Brain pericyte (primary cell): ENCODE measurements around the gene ZNF687.

Experiments
- DNase-seq: peaks from one replicate; pipeline ENCODE4 v3.0.0-alpha.2; 2012; ENCODE audit warnings: low read depth, low spot score

Gene ZNF687

DNA sequence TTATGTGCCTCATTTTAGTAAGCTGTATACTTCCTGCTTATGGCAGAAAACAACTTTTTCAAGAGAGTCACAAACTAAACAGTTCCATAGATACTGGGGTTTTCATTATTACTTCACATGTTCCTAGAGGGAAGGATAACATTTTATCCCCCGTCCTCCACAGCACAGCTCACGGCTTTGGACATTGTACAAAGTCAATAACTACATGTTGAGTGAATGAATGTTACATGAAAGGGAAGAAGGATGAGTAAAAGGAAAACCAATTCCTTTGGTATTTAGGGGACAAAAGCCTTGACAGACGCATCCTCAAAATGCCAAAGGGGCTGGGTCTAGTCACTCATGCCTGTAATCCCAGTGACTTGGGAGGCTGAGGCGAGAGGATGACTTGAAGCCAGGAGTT lies 30.3 kb downstream of the ZNF687 start:
- no peak for DNase-seq

DNA sequence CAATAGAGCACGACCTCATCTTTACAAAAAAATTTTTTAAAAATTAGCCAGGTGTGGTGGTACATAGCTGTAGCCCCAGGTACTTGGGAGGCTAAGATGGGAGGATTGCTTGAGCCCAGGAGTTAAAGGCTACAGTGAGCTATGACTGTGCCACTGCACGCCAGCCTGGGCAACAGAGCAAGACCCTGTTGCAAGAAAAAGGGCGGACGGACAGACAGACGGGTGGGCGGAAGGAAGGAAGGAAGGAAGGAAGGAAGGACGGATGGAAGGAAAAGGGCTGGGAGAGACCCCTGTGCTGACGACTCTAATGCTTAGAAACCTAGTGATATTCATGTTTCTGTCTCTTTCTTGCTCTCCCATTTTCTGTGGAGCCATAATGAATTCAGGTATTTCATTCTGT lies 30.7 kb downstream of the ZNF687 start:
- no peak for DNase-seq

DNA sequence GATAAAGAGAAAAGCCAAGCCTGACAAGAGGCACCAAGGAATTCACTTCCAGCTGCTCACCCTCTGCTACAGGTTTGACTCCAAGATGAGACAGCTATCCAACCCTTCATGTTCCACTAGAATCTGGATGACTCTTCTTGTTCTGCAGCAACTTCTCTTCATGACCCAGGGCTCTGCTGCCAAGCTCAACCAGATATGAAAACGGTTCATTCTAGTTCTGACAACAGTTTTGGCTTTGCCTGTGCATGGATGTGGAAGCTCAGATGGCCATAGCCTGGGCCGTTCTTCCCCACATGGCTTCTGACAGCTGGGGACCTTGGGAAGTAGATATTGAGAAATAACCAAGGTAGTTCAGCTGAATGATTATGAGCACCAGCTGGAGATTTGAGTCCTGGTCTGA lies 31.4 kb downstream of the ZNF687 start:
- DNase-seq, result no peak

DNA sequence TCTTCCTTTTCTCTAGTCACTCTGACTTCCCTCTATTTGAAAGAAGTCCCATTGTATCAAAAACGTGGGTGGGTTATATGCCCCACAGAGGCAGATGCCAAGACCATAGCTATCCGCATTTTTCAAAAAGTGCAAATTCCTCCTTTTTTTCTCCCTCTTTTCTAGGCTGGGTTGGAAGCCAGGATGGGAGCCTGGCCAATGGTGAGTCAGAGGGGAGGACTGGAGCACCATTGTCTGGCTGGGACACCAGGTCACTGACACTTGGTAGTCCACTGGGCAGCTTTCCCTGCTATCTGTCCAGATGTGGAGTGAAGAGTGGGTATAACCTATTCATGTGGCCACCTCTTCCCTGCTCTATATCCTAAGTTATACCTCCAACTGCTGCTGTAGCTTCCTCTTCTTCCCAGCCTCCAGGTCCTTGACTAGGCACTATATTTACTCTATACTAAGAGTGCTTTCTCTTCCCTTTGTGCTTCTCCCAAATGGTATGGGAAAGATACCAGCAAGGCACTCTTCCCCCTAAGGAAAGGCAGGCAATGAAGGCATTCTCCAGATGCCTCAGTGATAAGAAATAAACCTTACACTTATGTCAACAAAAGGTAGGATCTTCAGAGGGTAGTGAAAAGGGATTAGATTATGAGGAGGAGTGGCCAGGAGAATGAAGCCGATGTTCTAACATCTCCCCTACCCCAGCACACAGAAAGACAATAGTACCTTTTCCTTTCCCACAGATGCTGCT lies 32.2 kb downstream of the ZNF687 start:
- DNase-seq, result no peak

DNA sequence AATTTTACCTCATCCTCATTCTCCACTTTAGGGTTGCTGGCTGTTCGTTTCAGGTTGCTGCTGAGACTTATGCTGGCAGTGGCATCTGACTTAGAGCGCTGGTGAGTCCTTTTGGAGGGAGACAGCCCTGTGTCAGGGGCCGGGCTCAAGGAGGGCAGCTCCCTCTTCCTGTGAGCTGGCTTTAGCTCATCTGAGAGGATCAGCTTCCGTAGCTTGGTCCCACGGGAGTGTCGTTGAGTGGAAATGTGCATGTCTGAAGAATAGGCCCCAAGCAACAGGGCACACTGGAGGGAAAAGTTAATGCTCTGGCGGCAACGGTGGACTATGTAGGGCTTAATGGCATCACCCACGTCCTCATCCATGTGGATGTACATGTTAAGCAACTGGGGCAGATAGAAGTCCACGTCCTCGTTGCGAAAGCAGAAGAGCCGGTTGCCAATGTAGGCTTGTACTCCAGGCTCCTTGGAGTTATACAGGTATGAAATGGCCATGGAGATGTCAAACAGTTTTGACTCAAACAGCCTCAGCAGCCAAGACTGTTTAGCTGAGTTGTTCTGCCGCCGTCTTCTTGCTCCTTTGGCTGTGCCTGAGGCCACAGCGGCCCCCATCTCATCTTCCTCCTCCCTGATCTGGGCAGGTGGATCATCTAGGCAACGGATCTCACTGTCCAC lies 33.6 kb downstream of the ZNF687 start:
- no peak for DNase-seq

DNA sequence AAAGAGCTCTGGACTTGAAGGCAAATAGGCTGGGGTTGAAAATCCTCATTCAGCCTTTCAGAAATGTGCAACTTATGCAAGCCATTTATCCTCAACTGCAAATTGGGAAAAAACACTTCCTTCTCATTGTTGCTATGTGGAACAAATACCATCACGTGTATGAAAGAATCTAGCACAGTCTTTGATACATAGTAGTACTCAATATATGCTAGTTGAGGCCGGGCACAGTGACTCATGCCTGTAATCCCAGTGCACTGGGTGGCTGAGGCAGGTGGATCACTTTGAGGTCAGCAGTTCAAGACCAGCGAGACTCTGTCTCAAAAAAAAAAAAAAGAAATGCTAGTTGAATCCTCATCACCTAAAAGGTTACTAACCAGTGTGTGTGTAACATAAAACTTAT lies 36.9 kb downstream of the ZNF687 start:
- DNase-seq, result no peak

DNA sequence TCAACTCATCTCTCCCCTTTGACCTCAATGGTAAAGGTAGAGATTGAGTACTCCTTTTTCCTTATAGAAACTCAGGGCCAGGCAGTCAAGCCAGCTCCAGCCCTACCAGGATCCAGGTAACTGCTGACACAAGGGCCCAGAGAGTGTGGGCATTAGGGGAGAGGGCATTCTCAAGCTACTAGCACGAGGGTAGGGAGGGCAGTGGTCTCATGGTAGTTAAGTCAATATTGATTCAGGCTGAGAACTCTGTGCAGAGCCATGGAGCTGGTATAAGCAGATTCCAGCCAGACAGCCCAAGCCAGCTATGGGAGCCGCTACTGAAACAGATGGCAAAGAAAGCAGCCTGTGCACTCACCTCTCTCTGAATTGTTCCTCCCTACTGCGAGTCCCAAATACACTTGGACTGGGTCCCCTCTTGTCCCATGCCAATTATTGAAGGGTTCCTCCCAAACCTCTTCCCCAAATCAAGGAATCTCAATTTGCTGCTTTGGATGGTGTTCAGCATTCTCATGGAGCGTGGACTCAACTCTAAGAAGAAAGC lies 42.4 kb downstream of the ZNF687 start:
- DNase-seq, result no peak

DNA sequence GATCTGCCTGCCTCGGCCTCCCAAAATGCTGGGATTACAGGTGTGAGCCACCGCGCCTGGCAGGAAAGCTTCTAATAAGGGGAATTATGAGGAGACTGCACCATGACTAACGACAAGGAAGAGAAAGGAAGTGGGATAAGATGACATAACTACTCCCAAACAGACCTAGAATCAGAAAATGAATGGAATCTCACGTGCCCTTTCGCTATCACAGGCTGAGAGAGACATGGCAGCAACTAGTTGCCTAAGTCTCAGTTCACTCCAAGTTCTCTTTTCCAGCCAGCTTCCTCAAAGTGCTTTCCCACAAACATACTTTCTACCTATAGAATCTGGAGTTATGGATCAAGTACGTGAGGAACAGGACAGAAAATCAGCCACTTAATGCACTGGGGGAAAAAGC lies 43.1 kb downstream of the ZNF687 start:
- no peak for DNase-seq

DNA sequence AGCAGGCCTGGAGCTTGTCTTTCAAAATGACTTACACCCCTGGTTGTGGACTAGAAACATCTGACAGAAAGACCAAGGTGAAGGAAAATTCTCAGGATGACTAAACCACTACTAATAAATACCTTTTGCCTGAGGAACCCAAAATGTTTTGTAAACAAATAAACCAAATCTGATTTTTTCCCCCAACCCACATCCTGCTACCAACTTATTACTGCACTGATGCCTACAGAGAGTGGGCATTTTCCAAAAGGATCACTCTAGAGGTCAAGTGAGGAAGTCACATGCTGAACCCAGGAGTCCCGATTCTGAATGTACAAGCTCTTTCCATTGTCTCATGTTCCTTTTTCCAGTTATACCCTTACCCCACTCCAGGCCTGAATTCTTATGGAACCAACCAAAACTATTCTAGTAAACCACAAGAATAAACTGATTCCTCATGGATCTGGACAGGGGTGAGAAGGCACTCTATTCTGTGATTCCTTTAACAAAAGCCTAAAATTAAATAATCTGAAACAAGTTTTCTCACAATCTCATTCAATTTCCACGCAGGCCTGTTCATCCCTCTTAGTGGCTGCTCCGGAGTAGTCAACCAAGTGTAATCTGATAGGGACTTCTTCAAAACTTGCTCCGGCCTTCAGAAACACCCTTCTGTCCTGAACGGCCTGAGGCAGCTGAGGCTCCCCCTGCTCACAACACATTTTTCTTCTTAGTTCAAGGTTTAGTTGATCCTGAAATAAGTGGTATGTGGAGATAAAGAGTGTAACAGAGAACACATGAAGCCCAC lies 43.7 kb downstream of the ZNF687 start:
- no peak for DNase-seq

DNA sequence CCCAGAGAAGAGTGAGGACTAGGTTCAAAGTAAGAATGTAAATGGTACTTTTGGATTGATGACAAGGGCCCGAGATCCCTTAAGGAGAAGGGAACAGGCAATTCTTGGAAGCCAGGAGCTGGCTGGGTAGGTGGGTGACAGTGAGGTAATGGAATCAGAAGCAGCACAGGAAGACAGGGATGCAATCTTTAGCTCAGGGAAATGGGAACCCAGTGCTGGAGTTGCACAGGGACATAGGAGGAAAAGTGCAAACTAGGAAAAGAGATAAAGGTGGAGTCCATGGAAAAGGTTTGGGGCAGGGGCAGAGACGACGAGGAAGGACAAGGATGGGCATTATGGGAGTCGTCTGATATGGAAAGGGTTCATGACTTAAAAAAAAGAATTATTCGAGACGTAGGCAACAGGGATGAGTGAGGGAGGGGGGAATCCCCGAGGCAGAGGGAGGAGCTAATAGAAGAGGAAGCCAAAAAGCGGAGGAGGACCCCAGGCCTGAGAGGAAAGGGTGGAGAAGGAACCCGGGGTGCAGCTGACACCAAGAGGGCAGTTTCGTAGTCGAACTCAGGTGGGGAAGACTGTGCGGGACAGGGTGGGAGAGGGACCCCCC lies 44.6 kb downstream of the ZNF687 start:
- no peak for DNase-seq

DNA sequence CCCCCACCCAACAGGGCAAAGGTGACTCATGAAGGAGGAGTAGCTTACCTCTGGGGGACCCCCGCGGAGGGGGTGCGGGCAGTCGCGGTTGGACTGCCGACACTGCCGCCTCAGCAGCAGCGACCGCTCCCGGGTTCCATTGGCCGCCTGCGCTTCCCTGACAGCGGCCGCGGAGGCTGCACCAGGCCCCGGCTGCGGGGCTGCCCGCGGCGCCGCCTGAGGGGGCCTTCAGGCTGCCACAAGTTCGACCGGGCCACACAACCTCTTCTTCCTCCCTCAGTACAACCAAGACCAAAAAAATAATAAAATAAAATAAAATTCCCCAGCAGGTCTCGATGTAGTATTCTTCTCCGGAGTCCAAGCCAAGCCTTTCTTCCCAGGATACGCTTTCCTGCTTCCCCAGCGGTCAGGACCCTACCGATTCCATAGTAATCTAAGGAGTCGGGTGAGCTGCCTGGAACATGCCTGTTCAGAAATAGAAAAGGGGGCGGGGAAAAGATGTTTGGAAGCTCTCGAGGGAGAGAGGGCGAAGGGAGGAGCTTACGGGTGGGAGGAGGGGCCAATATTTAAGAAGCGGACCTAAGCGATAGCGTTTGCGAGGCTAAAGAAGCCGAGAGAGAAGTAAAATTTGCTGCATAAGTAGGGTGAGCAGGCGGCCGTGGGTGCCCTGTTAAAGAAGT lies 45.3 kb downstream of the ZNF687 start, which contains the start of gene PI4KB:
TSS of gene PI4KB (minus strand) at position 194 of the 680 bp plus-strand sequence. CDS start 10,935 bp downstream, outside the sequence.
- DNase-seq, result peak; percentile 92

DNA sequence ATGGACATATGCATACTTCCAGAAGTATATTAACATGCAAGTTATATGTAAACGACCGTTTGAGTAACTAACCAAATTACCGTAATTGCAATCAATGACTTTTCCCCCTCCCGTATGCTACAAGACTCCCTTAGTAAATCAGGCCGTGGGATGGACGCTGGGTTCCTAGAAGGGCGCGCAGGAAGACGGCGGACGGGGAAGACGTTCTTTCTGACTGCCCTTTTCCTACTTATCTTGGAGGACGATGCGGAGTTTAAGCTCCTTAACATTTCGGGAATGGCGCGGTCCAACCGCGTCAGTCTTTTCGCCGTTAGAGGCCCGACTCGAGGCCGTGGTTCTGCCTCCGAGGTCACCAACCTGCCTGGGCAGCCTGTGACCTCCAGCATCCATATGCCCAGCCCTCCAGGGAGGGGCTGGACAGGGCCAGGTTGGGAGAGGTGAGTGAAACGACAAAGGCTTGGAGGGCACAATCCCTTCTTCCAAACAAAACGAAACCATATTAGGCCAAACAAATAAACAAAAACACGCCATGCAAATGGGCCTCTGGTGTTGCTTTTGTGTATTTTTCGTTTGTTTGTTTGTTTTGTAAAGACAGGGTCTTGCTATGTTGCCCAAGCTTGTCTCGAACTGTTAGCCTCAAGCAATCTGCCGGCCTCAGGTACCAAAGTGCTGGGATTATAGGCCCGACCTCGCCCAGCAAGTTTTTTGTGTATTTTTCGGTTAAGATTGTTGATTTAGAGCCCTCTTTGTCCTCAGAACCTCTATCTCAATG lies 46.0 kb downstream of the ZNF687 start:
- no peak for DNase-seq

DNA sequence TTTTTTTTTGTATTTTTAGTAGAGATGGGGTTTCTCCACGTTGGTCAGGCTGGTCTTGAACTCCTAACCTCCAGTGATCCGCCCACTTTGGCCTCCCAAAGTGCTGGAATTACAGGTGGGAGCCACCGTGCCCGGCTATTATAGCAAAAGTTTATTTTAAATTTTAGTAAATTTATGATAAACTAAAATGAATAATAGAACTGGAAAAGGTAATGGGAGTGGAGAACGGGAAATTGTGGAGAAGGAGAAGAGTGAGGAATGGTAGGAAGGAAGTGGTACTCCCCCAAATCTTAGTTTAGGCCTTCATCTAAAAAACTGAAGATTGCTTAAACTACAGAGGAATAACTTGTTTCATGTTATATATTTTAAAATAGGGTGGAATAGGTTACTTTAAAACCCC lies 52.7 kb downstream of the ZNF687 start:
- DNase-seq, result no peak

DNA sequence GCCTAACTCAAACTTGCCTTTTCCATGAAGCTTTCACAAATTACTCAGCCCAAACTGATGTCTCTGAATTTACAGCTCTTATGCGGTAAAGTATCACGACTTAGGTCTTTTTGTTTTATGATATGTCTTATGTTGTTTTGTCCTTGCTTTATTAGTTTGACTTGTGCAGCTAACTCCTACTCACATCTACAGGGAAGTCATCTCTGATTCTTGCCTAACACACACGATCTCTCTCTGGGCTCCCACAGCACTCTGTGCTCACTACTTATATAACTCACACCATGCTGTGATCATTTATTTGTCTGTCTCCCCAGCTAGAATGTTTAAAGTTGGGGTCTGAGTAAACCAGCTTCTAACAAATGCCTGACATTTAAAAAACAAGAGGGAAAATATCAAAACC lies 54.5 kb downstream of the ZNF687 start:
- no peak for DNase-seq

DNA sequence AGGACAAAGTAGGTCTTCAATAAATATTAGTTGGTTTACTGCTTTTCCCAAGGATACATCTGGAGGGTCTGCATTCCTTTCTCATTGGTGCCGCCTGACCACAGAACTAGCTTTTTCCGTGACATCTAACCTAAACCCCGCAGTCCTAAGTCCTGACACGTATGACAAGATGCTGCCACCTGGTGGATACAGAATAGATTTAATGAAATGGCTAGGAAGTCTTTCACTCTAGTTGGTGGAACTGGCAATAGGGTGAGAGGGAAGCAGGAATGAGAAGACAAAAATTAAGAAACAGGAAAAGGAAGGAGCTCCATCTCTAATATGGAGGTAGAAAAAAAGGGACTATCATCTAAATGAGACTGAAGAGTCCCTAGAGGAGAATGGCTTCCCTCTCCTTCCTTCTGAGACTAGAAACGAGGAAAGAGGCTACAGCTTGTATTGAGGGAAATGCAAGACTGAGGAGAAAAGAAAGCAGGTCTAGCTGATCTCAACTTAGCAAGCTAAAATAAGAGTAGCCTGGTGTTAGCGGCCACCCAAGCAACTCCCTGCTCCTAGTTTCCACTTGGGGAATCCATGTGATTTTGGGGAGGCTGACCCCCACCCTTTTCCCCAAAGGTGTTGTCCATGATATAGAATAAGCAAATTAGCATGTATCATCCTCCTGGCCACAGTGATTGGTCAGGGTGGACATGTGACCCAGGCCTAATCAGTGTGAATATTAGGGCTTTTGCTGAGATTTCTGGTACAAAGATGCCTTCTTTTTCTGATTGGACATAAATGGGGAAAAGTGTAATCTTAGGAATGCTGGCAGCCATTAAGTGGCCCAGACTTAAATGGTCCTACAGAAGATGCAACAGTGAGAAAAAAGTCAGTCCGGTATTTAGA lies 59.0 kb downstream of the ZNF687 start:
- DNase-seq, result peak; percentile 42
